ENCODE data around the gene ATP5F1D.

ATP5F1D gene

DNA sequence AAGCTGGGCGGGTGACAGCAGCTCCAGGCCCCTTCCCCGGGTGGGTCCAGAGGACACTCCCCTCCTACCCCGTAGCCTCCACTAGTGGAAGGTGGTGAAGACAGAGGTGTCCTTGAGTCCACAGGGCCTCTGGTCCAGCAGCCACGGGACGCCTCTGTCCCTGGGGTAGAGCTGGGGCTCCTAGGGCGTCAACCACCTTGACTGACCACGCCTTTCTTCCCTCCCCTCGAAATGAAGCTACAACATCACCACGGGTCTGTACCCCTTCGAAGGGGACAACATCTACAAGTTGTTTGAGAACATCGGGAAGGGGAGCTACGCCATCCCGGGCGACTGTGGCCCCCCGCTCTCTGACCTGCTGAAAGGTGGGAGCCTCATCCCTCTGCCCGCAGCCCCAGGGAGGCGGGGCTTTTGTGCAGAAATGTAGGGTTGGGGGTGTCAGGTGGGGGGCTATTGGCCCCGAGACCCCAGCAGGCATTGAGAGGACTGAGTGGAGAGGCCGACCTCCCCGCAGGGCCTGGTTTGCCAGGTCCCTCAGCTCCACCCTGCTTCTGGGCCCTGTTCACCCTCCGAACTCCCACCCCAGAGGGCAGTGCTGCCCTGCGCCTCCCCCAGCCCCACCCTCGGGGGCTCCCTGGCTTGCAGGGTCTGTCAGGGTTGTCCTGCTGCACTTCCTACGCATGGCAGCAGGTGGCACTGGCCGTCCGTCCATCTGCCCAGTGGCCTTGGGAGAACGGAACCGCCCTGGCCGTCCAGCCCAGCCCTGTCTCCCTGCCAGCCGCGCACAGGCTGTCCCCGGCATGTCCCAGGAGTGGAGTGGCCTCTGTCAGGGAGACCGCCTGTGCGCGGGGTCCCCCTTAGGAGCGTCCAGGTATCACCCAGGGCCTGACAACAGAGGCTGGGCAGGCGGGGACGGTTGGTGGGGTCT is 20.3 kb upstream of the ATP5F1D start:
- no peak for FAIRE-seq

GRCh38 chr19:1221904-1222255 is 19.7 kb upstream of the ATP5F1D start:
- no peak for FAIRE-seq

DNA sequence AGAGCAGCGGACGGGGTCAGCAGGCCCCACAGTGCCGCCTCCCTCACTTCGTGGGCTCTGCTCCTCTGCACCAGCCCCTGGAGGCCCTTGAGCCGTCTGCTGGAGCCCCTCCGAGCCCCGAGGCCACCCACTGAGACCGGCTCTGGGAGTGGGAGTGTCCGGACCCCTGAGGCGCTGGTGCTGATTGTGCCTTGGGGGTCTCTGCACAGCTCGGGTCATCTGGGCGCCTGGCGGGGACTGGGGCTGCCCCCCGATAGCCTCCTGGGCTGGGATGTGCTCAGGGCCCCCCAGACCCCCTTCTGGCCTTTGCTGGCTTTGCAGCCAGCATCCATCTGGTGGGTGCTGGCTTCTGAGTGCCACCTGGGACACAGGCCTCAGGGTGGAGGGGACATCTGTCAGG is 19.2 kb upstream of the ATP5F1D start:
- FAIRE-seq: no peak

DNA sequence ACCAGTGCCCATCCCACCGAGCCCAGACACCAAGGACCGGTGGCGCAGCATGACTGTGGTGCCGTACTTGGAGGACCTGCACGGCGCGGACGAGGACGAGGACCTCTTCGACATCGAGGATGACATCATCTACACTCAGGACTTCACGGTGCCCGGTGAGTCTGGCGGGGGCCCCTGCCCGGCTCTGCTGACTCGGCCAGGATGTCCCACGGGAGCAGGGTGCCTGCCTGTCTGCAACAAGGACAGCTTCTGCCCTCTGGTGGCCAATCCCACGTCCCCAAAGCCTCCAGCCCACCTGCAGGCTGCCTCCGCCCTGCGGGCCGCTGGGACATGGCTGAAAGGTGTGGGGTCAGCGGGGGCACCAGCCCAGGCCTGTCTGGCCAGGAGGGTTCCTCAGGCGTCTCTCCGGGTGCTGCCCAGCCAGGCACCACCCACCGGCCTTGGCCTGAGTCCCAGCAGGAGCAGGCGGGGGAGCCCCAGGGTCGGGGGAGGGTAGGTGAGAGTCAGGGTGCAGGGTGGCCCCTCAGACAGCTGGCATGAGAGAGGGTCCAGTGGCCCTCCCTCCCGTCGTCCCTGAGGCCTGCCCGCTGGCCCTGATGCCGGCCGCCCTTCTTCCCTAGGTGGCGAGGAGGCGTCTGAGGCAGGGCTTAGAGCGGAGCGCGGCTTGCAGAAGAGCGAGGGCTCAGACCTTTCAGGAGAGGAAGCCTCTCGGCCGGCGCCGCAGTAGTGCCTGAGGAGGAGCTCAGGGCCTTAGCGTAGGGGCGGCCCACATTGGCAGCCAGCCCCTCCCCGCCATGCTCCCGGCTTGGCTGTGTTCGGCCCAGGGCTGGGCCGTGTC is 18.3 kb upstream of the ATP5F1D start:
- no peak for FAIRE-seq

DNA sequence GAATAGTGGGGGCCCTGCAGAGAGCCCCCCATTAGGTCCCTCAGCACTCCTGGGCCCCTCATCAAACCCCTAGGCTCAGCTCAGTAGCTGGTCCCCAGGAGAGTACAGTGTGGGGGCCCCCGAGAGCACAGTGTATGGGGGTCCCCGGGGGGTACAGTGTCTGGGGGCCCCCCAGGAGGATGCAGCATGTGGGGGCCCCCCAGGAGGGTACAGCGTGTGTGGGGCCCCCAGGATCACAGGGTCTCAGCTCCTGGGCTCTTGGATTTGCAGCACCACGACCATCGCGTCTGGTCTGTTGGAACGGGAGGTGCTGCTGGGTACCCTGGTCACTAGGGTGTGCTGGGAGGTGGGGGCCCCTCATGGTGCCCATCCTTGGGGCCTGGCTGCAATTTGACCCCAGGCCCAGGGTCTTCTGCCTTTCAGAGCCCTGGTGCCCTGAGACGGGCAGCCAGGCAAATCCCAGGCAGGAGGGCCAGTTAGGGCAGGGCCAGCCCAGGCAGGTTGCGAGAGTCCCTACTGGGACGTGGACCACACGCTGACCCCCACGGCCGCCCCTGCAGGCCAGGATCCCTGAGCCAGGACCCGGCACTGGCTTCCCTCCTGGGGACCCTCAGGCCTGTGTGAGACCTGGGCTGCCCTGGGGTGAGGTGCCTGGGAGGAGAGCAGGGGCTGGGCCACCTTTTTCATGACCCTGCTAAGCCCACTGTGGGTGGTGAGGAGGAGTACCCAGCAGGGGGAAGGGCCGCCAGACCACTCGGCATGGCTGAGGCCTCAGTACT is 17.3 kb upstream of the ATP5F1D start:
- FAIRE-seq: no peak

GRCh38 chr19:1224847-1225246 is 16.7 kb upstream of the ATP5F1D start:
- FAIRE-seq: no peak

DNA sequence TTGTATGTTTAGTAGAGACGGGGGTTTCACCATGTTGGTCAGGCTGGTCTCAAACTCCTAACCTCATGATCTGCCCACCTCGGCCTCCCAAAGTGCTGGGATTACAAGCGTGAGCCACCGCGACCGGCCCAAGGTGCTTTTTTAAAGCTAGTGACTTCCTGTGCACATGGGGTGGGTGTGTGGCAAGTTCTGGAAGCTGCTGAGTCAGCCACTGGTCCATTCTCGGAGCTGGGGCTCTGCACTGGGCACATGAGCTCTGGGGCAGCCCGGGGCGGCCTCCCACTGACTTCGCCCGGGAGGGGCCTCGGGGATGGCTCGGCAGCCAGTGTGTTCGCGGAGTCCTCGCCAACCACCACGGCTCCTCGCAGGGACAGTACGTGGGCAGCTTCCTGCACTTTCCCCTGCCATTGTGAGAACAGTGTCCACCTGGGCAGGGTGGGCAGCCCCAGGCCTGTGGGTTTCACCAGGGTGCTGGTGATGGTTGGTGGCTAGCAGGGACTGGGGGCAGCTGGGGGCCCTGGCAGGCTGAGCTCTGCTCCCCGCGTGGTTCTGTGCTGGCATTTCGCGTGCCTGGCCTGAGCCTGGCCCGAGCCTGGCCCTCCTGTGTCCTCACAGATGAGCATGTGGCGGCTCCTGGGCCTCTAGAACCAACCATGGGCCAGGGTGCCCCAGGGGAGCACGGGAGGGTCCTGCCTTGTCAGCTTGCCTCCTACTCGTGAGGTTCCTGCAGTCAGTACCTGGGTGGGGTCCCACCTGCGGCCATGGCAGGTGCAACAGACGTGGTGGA is 15.9 kb upstream of the ATP5F1D start:
- no peak for FAIRE-seq

DNA sequence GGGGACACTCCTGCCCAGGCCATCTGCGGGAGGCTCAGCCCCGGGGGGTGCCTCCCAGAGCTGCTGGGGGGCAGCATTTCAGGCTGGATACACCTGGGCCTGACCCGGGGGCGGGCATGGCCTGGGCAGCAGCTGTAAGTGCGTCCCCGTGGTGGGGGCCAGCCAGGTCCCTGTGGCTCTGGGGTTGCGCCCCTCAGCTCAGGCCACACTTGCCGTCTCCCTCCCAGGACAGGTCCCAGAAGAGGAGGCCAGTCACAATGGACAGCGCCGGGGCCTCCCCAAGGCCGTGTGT is 15.4 kb upstream of the ATP5F1D start:
- no peak for FAIRE-seq

DNA sequence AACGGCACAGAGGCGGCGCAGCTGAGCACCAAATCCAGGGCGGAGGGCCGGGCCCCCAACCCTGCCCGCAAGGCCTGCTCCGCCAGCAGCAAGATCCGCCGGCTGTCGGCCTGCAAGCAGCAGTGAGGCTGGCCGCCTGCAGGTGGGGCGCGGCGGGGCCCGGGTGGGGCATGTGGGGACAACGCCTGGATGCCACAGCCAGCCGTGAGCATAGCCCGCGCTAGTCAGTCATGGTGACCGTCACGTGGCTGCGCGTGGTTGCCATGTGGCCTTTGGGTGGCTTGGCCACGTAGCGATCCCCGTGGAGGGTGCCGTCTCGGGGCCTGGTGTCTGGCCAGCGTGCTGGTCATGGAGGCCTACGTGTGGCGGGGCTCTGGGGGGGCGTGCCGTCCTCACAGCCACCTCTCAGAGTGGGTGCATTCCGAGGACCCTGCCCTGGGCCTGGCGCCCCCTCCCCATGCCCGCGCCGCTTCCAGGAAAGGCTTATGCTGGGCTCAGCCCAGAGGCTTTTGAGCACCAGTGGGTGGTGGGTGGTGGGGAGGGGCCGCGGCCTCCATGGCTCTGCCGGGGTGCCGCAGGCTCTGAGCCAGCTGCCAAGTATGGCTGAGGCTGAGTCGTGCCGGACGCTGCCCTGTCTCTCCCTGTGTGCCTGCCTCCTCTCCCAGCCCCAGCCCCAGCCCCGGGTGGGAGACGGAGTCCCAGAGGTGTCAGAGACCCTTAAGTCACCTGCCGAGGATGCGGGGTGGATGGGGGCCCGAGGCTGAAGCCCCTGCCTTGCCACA is 14.8 kb upstream of the ATP5F1D start:
- no peak for FAIRE-seq

DNA sequence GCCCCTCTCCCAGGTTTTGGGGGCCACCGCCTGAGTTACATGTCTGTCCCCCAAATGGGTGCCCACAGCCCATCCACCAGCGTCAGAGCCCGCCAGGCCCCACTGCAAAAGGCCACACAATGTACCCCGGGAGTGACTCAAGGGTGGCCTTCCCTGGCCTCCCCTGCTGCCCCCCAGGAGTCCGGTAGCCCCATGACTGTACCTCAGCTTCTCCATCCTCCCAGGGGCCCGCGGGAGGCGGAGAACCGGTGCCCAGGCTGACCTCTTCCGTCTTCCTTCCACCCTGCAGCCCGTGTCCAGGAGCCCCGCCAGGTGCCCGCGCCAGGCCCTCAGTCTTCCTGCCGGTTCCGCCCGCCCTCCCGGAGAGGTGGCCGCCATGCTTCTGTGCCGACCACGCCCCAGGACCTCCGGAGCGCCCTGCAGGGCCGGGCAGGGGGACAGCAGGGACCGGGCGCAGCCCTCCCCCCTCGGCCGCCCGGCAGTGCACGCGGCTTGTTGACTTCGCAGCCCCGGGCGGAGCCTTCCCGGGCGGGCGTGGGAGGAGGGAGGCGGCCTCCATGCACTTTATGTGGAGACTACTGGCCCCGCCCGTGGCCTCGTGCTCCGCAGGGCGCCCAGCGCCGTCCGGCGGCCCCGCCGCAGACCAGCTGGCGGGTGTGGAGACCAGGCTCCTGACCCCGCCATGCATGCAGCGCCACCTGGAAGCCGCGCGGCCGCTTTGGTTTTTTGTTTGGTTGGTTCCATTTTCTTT is 14.1 kb upstream of the ATP5F1D start:
- no peak for FAIRE-seq

DNA sequence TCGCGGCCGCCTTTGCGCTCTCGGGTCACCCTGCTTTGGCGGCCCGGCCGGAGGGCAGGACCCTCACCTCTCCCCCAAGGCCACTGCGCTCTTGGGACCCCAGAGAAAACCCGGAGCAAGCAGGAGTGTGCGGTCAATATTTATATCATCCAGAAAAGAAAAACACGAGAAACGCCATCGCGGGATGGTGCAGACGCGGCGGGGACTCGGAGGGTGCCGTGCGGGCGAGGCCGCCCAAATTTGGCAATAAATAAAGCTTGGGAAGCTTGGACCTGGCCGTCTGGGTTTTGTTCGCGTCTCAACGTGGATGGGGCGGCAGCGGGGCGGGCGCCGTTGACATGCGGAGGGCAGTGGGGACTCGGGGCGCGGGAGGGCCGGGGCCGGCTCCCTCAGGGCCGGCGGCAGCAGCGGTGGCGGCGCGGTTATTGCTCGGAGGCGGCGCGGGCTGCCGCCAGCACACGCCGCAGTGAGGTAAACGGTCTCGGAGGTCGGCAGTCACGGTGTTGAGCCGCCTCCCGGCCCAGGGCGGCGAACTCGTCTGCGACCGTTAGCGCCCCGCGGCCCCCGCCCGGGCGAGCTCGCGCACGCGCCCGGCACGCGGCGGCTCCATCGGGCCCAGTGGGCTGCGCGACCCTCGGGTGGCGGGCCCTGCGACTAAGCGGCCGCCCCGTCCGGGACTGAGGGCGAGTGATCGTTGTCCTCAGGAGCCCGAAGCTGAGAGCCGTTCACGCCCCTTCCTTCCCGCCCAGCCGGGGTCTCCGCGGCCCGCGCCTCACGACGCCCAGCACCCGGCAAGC is 13.2 kb upstream of the ATP5F1D start:
- FAIRE-seq: no peak

DNA sequence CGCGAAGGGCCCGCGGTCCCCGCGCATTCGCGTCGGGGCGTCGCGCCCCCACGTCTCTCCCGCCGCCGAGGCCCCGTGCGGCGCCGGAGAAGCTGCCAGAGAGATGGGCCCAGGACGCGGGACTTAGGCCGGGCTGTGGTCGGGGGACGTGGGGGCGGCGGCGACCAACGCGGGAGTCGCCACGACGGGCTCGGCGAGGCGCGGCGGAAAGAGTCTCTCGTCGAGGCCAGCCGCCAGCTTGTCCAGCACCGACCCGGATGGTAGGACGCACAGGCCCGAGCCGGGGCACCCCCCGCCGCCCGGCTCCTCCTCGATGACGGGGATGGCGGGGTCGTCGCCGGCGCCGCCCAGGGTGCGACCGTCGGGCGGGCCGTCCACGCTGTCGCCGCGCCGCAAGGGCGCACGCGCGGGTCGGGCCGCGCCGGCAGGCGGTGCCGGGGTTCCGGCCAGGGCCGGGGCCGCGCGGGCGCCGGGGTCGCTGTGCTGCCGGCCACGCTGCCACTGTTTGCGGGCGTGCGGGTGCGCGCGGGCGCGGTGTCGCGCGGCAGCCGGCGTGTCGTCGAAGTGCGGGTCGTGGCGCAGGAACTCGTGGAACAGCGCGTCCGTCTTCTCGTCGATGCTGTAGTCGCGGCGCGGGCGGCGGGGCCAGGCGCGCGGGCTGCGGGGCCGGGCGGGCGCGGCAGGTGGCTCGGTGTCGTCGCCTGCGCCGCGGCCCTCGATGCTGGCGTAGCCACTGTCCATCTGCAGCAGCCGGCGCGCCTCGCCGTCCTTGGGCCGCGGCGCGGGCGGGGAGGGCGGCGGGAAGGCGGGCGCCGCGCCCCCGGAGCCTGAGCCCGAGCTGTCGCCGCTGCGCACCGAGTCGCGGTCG is 12.3 kb upstream of the ATP5F1D start:
- FAIRE-seq: no peak

DNA sequence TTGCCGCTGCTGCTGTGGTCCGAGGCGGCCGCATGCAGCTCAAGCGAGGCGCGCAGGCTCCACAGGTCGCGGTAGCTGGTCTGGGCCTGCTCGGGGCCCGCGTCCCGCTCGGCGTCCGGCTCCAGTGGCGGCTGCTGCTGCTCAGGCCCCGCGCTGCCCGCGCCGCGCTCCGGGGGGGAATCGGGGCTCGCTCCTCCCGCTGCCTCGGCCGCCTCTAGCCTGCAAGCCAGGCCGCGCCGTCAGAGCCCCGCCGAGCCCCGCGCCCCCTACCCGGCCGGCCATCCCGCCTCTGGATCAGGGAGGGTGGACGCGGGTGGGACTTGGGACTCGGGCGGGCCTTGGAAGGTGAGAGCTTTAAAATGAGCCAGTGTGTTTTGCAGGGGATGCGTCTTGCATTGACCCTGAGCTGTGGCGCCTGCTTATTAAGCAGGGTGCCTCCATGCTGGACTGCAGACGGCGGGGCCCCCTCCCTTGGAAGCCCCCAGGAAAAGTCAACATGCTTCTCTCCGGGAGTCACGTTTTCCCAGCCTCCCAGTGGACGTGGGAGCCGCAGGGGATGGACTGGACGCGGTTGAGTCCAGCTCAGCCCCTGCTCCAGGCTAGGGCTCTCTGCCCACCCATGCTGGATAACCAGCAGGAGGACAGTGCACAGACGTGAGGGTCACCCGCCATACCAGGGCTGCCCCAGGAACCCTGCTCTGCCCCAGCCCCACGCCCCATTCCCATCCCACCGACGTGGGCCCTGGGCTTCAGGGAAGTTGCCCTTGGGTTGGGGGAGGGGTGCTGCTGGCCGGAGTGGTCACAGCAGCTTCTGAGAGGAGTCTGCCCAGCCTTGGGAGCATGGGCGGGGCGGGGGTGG is 11.4 kb upstream of the ATP5F1D start:
- no peak for FAIRE-seq

DNA sequence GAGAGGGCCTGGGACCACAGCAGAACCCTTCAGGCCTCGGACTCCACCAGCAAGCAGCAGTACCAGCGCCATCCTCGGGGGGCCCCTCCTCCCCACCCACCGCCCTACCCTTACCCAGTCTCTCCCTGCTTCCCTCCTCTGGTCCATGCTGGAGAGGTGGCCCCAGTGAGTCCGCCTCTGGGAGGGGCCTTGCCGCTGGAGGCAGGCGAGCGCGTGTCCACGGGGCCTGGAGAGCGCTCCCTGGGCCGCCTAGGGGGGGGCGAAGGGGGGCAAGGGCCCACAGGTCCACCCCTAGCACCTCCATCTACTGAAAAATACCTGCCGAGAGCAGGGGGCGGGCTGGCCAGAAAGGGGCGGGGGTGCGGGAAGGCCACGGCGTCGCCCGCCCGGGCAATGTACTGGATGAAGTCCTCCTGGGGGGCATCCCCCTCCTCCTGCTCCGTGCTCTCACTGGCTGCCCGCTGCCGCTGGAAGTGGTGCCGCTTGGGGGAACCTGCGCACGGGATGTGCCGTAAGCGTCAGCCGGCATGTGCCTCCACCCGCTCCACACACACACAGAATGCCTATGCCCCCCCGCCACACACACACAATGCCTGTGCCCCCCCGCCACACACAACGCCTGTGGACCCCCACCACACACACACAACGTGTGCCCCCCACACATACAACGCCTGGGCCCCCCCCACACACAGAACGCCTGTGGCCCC is 10.6 kb upstream of the ATP5F1D start:
- FAIRE-seq: no peak

DNA sequence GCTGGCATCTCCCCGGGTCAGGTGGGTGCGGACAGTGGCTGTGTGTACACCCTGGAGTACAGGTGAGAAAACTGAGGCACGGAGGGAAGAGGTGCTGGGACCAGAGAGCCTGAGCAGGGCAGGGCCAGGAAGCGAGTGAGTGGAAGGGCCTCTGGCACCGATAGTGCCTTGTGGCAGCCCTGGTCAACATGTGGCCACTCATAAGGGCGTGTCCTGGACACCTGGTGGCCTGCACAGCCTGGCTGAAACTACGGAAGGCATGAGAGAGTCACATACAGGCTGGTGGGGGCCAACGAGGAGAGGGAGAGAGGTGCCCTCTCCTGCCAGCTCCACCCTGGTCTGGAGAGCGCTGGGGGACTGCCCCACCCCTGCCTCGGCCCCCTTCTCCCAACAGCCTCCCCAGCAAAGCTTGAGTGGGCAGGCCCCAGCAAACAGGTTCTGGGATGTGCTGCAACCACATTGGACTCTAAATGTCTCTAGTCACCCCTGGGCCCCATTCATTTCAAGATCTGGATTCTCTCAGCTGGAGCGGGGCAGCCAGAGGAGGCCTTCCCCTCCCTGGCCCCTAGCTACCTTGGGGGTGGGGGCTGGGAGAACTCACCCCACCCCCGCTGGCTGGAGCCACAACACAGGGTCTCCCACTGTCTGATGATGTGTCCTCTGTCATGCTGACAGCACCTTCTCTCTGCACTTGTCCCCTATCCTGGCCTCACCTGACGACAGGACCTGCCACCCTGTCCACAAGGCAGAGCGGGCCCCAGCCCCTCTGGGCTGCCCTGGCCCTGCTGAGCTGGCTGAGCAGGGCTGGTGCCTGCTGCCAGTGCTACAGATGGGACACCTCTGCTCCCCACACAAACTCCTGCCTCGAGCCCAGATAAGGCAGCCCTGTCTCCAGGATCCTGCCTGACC is 9.6 kb upstream of the ATP5F1D start:
- no peak for FAIRE-seq

DNA sequence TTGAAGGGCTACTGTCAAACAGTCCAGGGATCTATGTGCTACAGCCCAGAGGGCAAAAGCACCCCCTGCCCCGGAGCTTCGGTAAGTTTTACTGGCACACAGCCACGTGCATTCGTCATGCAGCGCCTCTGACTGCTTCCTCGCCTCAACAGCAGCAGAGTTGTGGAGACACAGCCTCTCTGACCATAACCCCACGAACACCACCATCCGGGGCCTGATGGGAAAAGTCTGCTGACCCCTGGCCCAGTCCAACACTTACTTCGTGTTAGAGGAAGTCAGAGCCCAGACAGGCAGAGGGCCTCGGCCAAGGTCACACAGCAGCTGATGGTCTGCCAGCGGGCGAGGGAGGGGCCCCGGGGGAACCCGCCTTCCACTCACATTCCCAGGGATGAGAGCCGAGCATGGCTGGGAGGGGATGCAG is 8.9 kb upstream of the ATP5F1D start:
- no peak for FAIRE-seq

All from A204.1 (cell line).